ENCODE measurements around the gene IFITM2.
A peak's percentile ranks its signal among the peaks of the same experiment; 100 is the strongest.
"Not testable (repeated sequence)": the region's sequence is repeated elsewhere in the genome, so short reads cannot be mapped to it uniquely, and the experiment has no call there.

Gene IFITM2

GRCh38 chr11:298406-299065 is 9.1 kb upstream of the IFITM2 start:
- no peak for DNase-seq (ENCODE audit: low read depth in 1 of 2, low spot score in 1 of 2)
- in situ Hi-C loops (cut with HindIII; ENCODE audit: low pct_unique_long_range_greater_than_20kb, low sequenced_read_pairs) = no loop called here
- TF ChIP-seq JUND (IDR thresholded peaks at IDR 0.05; ENCODE audit: low read depth) = no peak

DNA sequence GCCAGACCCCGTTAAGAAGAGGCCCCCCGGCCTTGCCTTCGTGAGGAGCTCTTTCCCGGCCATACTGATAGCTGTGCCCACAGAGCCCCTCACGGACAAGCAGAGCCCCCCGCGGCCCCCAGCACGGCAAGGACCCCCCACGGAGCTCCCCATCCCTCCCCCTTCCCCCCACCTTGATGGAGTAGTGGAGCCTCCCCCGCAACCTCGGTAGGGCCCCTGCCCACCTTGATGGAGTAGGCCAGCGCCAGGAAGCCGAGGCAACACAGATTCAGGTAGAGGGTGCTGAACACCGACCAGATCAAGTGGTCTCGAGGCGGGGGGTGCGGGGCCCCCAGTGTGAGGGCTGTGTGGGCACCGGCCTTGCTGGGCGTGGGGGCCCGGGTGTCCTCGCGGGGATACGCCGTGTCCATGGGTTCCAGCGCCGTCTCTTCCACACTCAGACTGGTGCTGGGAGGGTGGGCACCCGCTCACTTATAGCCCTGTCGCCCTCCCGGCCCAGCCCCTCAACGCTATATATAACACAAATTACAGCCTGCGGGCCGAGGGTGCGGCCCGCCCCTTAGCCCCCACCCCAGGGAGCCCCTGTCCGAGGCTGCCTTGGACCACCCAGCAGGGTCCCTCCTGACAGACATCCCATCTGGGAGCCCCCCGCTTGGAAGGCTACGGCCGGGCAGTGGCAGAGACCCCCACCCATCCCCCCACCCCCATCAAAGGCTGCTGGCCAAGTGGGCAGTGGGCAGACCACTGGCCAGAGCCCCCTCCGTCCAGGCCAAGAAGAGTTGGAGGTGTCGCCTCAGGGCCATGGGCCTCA is 8.3 kb upstream of the IFITM2 start, which contains the start of gene IFITM5:
Gene IFITM5 (minus strand): TSS at position 446 of the 811 bp plus-strand sequence. CDS start 36 bp downstream, at position 410.
- in situ Hi-C loops (cut with HindIII; ENCODE audit: low pct_unique_long_range_greater_than_20kb, low sequenced_read_pairs) = no loop called here
- TF ChIP-seq JUND (IDR thresholded peaks at IDR 0.05; ENCODE audit: low read depth) = no peak
- DNase-seq (ENCODE audit: low read depth in 1 of 2, low spot score in 1 of 2) = no peak

GRCh38 chr11:299951-300735 is 7.5 kb upstream of the IFITM2 start:
- in situ Hi-C loops (cut with HindIII; ENCODE audit: low pct_unique_long_range_greater_than_20kb, low sequenced_read_pairs) = no loop called here
- TF ChIP-seq JUND (IDR thresholded peaks at IDR 0.05; ENCODE audit: low read depth) = no peak
- DNase-seq (ENCODE audit: low read depth in 1 of 2, low spot score in 1 of 2) = no peak

DNA sequence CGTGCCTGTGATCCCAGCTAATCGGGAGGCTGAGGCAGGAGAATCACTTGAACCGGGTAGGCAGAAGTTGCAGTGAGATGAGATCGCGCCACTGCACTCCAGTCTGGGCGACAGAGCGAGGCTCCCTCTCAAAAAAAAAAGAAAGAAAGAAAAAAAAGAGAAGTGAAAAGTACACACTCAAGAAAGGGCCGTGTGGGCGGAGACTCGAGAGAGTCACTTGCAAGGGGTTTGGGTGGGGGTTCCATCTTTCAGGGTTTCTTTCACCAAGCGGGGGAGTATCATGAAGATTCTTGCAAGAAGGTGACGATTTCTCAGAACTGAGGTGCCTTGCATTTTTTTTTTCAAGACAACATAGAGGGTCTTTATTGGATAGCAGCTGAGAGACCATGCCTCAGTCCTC is 4.3 kb upstream of the IFITM2 start:
- no peak for TF ChIP-seq JUND (IDR thresholded peaks at IDR 0.05; ENCODE audit: low read depth)
- no peak for DNase-seq (ENCODE audit: low read depth in 1 of 2, low spot score in 1 of 2)
- in situ Hi-C loops (cut with HindIII; ENCODE audit: low pct_unique_long_range_greater_than_20kb, low sequenced_read_pairs) = no loop called here

- in situ Hi-C loops (cut with HindIII; ENCODE audit: low pct_unique_long_range_greater_than_20kb, low sequenced_read_pairs) = no loop called here
- TF ChIP-seq JUND (IDR thresholded peaks at IDR 0.05; ENCODE audit: low read depth) = no peak
- DNase-seq (ENCODE audit: low read depth in 1 of 2, low spot score in 1 of 2) = no peak
Measured at GRCh38 chr11:304061-304506, 3.5 kb upstream of the IFITM2 start.

GRCh38 chr11:304915-305843 is 2.4 kb upstream of the IFITM2 start:
- in situ Hi-C loops (cut with HindIII; ENCODE audit: low pct_unique_long_range_greater_than_20kb, low sequenced_read_pairs) = no loop called here
- TF ChIP-seq JUND (IDR thresholded peaks at IDR 0.05; ENCODE audit: low read depth) = no peak
- DNase-seq (ENCODE audit: low read depth in 1 of 2, low spot score in 1 of 2) = peak; percentile 52 to 74

DNA sequence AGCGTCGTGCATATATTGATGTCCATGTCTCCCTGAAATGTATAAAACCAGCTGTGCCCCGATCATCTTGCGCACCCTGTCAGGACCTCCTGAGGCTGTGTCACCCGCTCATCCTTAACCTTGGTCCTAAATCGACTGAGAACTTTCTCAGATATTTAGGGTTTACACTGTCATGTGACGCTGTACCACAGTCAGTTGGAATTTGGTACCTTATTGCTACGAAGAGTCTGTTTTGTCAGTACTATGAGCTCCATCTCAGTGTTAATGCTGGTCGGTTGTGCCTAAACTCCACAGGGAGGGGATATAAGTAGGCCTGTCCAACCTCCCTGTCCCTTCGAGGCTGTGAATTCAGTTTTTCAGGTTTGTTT is 1.8 kb upstream of the IFITM2 start:
- in situ Hi-C loops (cut with HindIII; ENCODE audit: low pct_unique_long_range_greater_than_20kb, low sequenced_read_pairs) = no loop called here
- DNase-seq (ENCODE audit: low read depth in 1 of 2, low spot score in 1 of 2) = no peak
- TF ChIP-seq JUND (IDR thresholded peaks at IDR 0.05; ENCODE audit: low read depth) = no peak

DNA sequence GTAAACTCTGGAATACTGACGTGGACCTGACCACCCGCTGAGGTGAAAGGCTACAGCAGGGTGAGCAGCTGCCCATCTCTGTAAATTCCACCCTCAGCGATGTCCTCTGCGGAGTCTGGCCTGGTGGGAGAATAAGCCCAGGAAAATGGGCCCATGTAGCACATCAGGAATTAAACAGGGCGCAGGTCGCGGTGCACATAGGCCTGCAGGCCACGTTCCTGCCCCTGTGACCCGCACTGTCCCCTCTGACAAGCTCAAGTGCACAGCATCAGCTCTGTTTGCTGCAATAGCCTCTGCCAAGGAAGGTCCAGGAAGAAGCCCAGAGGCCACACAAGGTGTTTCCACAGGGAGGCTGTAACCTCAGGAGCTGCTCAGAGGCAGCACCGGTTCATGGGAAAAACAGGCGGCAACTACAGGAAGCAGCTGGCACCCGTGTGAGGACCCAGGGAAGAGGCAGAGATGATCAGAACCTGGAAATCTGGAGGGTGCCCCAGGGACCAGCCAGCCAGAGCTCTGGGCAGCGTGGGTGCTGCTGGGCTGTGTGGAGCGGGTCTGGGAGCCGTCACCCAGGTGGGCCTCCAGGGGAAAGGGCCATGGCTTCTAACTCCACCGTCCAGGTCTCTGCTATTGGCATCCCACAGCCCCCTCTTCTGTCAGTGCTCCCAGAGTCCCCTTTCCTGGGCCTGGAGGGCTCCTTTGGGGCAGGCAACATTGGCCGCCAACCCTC is 808 bp upstream of the IFITM2 start:
- TF ChIP-seq JUND (IDR thresholded peaks at IDR 0.05; ENCODE audit: low read depth) = no peak
- in situ Hi-C loops (cut with HindIII; ENCODE audit: low pct_unique_long_range_greater_than_20kb, low sequenced_read_pairs) = no loop called here
- DNase-seq (ENCODE audit: low read depth in 1 of 2, low spot score in 1 of 2) = no peak

- in situ Hi-C loops (cut with HindIII; ENCODE audit: low pct_unique_long_range_greater_than_20kb, low sequenced_read_pairs); DNase-seq (ENCODE audit: low read depth in 1 of 2, low spot score in 1 of 2): not testable (repeated sequence)
Measured at GRCh38 chr11:308740-309665, 1.4 kb downstream of the IFITM2 start.

DNA sequence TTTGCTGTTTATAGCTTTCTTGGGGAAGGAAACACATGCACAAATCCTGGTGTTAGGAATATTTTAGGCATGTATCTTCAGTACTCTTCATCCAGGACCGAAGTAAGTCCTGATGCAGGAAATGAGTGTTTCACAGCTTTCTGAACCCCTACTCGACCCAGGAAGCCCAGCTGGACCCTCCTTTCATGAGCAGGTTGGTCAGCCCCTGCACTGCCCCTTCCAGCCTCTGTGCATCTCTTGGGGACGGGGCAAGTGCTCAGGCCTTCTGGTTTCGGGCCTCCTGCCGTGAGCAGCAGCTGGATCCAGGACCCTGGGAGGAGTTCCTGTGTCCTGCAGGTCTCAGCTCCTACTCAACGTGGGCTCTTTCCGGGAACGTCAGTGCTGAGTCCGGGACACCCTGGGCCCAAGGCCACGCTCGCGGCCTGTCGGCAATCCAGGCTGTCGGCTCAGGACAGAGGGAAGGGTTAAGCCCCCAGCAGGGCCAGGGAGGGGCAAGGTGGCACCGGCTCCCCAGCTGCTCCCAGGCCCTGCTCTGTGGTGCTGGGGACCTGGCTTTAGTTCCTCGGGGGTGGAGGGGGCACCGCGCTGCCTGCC is 2.5 kb downstream of the IFITM2 start:
- DNase-seq (ENCODE audit: low read depth in 1 of 2, low spot score in 1 of 2); in situ Hi-C loops (cut with HindIII; ENCODE audit: low pct_unique_long_range_greater_than_20kb, low sequenced_read_pairs): not testable (repeated sequence)

DNA sequence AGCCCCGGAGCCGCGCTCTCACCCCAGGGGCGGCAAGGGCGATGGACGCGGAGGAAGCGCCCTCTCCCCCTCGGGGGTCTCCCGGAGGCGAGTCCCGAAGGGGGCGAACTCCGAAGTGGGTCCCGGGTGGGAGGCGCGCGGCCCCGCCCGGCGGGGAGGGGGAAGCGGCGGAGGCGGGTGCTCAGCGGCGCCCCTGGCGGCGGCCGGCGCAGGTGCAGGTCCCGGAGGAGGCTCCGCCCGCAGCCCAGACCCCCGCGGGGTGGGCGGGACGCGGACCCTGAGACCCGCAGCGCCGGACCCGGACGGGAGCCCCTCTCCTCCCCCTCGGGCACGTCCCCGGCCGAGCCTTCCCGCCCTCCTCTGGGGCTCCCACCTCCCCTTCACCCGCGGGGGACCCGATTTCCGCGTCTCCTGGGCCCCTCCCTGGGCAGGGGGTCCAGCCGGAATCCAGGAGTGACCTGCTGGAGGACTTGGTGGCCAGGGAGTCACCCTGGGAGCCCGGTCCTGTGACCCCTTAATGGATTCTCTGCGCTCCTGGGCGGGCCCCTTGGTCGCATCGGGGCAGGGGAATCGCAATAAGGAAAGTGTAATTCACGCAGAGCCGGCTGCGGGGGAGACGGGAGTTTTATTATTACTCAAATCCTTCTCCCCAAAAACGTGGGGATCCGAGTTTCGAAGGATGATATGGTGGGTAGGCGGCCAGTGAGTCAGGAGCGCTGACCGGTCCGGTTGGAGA is 3.6 kb downstream of the IFITM2 start:
- DNase-seq (ENCODE audit: low read depth in 1 of 2, low spot score in 1 of 2); in situ Hi-C loops (cut with HindIII; ENCODE audit: low pct_unique_long_range_greater_than_20kb, low sequenced_read_pairs): not testable (repeated sequence)
